AG09319 (cell line): ENCODE measurements around the gene TNFRSF13B.
"Not testable (repeated sequence)": the region's sequence is repeated elsewhere in the genome, so short reads cannot be mapped to it uniquely, and the experiment has no call there.

Source experiments
- DNase-seq: peaks from one replicate; pipeline ENCODE4 v3.0.0-alpha.2; 2010; ENCODE audit warnings: low read depth; ENCODE audit errors: extremely low read depth
- CTCF ChIP-seq: IDR thresholded peaks from 2 replicates; pipeline ENCODE4 v1.5.1; 2011; ENCODE audit warnings: low read depth, mild to moderate bottlenecking, inconsistent platforms, low read length, moderate library complexity

The TNFRSF13B gene

GRCh38 chr17:17017343-17018014 lies 45.6 kb upstream of the TNFRSF13B start:
- no peak for DNase-seq
- TF ChIP-seq CTCF: no peak

- DNase-seq: not testable (repeated sequence)
Observed at GRCh38 chr17:17016199-17017197, 44.6 kb upstream of the TNFRSF13B start.

DNA sequence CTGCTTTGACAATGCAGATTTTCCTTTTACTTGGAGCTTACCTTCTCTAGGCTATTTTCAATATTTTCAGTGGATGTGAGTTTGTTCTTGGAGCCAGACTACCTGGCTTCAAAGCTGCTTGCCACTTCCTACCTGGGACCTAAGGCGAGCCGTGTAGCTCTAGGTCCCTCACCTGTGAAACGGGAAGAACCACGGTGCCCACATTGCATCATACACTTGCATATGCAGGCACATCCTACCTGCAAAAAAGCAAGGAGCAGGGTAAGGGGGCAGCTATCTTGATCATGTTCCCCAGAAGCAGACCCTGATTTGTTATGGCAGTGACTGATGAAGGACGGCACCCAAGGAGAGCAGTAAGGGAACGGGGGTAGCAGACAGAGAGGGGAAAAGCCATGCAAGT lies 43.3 kb upstream of the TNFRSF13B start:
- no peak for TF ChIP-seq CTCF
- DNase-seq: no peak

DNA sequence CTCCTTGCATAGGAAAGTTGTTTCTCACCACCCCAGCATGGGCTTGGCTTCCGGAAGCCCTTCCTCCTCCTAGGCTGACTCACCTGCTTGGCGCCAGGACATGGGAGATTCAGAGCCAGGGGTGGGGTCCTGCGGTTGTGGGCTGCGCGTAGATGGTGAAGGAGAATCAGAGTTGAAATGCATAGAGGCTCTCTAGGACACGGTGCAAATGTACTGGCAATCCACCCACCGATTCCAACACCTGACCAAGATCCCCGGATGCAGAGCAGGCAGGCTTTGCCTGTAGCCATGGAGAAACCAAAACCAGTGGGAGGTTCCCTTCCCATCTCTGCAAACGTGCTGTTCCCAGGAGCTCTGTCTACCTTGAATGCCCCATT lies 42.8 kb upstream of the TNFRSF13B start:
- DNase-seq: not testable (repeated sequence)

DNA sequence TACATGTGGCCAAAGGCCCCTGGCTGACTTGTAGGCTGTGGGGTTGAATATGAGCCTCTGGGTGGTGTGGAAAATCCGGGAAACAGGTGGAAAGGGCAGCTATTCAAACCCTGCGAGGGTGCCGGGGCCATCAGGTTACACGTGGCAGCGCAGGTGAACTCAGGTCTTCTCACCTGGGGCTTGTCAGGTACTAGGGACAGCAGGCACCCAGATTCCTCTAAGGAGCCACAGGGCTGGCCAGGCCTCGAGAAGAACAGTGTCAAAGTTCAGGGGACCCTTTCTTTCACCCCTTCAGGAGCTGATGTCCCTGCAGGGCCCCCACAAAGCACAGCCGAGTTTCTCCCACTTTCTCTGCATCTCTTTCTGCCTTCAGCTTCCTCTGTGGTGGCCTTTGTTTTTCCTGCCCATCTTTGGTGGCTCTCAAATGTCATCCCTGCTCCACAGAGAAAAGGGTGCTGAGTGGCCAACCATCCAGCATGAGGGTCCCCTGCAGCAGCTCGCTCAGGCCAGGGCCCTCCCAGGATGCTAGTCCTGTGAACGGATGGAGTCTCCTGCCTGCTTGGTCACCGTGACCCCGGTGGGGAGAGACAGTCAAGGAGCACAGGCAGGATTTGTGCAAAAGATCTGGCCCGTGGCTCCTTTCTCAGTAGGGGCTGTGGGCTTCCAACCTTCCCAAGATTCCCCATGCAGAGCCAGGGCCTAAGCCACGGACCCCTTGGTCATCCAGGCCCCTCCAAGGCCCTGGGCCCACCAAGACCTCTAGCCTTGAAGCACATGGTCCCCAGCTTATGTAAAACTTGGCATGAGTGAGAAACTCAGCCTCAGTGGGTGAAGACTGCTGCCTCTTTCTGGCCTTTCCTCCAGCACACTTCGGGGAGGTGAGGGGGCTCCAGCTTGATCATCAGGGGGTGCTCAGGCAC lies 42.2 kb upstream of the TNFRSF13B start:
- not testable (repeated sequence) for DNase-seq

DNA sequence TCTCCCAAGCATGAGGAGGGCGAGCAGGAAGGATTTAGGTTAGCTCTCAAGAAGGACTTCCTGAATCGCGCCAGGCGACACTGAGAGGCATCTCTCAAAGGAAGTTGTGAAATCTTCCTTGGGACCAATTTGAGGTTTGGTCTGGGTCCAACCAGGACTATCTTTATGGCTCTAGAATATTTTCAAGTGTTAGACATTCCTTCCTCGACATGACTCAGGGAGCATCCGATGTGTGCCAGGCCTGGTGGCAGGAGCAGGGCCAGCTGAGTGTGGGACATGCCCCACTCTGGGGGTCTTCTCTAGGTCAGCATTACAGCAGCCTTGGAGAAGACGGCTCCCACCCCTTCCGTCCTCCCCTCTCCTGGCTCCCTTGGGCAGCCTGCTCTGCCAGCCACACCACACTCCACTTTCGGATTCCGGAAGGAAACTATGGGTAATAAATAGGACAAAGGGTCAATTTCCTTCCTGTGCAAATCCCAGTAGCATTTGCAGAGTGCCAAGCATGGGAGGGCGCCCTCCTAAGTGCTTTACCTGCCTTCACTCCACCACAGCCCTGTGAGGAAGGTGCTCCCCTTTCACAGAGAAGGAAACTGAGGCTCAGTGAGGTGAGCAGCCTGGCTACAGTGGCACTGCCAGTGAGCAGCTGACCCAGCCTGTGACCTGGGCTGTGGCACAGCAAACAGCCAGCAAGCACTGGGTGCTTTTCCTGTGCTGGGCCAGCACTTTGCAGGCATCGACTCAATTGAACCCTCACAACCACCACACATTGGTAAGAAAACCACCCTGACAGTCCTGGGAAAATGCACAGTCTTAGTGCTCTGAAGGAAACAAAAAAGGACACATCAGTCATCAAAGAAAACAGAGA lies 39.4 kb upstream of the TNFRSF13B start:
- peak; percentile 47 for DNase-seq

DNA sequence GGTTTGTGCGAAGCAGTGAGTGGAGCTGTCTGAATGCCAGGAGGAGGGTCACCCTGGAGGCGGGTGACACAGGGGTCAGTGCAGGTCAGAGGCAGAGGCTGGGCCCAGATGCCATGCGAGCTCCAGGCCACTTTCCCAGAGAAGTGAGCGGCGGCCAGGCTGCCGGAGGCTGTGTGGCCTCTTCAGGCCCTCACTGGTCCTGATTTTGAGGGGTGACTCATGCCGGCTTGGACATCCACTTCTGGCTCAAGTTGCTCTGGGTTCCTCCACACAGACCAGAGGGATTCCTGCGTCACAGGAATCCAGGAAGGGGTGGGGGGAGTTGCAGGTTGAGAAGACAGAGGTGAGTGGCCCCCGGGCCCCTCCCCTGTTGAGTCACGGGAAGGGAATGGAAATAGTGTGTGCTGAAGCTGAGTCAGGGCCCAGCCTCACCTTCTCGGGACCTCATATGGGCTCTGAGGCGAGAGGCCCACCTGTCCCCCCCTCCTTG lies 38.7 kb upstream of the TNFRSF13B start:
- not testable (repeated sequence) for DNase-seq

DNA sequence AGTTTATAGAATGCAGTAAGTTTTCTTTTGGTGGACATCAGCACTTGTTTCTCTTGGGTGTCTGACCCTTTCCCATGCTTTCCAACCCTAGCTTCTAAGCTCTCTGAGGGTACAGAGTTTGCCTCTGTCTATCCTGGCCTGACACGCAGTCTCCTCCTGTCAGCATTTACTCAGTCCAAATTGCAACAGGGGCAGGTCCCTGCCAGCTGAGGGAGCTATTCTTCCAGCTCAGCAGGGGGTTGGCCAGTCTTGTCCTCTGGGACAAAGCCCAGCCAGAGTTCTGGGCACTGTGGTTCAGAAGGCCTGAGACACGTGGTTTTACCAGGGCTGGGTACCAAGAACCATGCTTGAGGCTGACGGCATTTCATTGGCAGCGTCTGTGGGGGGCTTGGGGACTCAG lies 38.1 kb upstream of the TNFRSF13B start:
- DNase-seq: not testable (repeated sequence)
- TF ChIP-seq CTCF: peak; percentile 8; the same call in 1 of the 2 replicates

- DNase-seq: not testable (repeated sequence)
Observed at GRCh38 chr17:17008621-17009397, 36.9 kb upstream of the TNFRSF13B start.

- not testable (repeated sequence) for DNase-seq
Observed at GRCh38 chr17:17007891-17008290, 36.0 kb upstream of the TNFRSF13B start.

- DNase-seq: not testable (repeated sequence)
Observed at GRCh38 chr17:17004997-17005614, 33.2 kb upstream of the TNFRSF13B start.
